ENCODE measurements around the gene INIP. TPM values are rescaled to one million over a fixed set of nuclear protein-coding genes. Genes with fewer than 3 reads are reported as not detected.

Gene INIP
- total and polyA plus RNA-seq, 2 experiments from 2014 or later, result 16.7 to 30.4 TPM

DNA sequence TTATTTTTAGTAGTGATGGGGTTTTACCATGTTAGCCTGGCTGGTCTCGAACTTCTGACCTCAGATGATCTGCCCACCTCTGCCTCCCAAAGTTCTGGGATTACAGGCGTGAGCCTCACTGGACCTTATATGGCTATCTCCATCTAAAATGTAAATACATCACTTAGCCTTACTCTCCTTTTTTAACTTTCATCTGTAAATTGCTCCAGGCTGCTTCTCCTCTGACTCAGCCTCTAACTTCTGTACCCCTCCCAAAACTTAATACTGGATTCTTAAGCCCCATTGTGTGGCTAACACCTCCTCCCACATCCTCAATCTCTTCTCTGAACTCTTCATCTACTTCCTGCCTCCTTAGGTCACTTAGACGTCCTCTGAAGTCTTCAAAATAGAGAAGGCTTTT is 36.7 kb upstream of the INIP start:
- ATAC-seq, result no peak
- Mint-ChIP-seq H3K4me3 (no peak overlapping the region), H3K36me3 (ENCODE audit: low read depth) (no peaks in the 10 kb centered on the region; the same call in 2 of the 3 replicates), H3K27me3 (ENCODE audit: insufficient read depth, low read depth, poor library complexity) (peaks cover 13% of the 10 kb centered on the region), H3K9me3 (no peaks in the 10 kb centered on the region), H3K4me1 (peaks cover 20% of the 10 kb centered on the region), H3K27ac (no peak overlapping the region)
- H4K20me1 ChIP-seq (replicated peaks; ENCODE audit: insufficient read depth), result peaks cover 4% of the 10 kb centered on the region; the same call in 1 of the 2 replicates
- no peaks in the 10 kb centered on the region for H3K36me3 ChIP-seq (ENCODE audit: insufficient read depth)
- TF ChIP-seq, protein P1, sequence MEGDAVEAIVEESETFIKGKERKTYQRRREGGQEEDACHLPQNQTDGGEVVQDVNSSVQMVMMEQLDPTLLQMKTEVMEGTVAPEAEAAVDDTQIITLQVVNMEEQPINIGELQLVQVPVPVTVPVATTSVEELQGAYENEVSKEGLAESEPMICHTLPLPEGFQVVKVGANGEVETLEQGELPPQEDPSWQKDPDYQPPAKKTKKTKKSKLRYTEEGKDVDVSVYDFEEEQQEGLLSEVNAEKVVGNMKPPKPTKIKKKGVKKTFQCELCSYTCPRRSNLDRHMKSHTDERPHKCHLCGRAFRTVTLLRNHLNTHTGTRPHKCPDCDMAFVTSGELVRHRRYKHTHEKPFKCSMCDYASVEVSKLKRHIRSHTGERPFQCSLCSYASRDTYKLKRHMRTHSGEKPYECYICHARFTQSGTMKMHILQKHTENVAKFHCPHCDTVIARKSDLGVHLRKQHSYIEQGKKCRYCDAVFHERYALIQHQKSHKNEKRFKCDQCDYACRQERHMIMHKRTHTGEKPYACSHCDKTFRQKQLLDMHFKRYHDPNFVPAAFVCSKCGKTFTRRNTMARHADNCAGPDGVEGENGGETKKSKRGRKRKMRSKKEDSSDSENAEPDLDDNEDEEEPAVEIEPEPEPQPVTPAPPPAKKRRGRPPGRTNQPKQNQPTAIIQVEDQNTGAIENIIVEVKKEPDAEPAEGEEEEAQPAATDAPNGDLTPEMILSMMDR (conservative IDR thresholded peaks at IDR 0.05; ENCODE audit: low read depth in 2 of 2), result no peak
- TF ChIP-seq STAT1 (IDR thresholded peaks at IDR 0.05; ENCODE audit: unreplicated experiment), result no peak
- no peak for TF ChIP-seq NANOG (IDR thresholded peaks at IDR 0.05; ENCODE audit: borderline replicate concordance)
- no peak for TF ChIP-seq CREB1 (CRISPR knock-in tag; IDR thresholded peaks at IDR 0.05; ENCODE audit: low read depth)
- TF ChIP-seq EZH2 (IDR thresholded peaks at IDR 0.05; ENCODE audit: low read depth, unreplicated experiment), result no peak
- no peak for TF ChIP-seq JUNB (IDR thresholded peaks at IDR 0.05; ENCODE audit: unreplicated experiment)
- no peak for TF ChIP-seq ZNF331 (CRISPR knock-in tag; IDR thresholded peaks at IDR 0.05; ENCODE audit: low read depth)
- no peak for TF ChIP-seq ZNF114 (CRISPR knock-in tag; IDR thresholded peaks at IDR 0.05)
- TF ChIP-seq, protein P2, sequence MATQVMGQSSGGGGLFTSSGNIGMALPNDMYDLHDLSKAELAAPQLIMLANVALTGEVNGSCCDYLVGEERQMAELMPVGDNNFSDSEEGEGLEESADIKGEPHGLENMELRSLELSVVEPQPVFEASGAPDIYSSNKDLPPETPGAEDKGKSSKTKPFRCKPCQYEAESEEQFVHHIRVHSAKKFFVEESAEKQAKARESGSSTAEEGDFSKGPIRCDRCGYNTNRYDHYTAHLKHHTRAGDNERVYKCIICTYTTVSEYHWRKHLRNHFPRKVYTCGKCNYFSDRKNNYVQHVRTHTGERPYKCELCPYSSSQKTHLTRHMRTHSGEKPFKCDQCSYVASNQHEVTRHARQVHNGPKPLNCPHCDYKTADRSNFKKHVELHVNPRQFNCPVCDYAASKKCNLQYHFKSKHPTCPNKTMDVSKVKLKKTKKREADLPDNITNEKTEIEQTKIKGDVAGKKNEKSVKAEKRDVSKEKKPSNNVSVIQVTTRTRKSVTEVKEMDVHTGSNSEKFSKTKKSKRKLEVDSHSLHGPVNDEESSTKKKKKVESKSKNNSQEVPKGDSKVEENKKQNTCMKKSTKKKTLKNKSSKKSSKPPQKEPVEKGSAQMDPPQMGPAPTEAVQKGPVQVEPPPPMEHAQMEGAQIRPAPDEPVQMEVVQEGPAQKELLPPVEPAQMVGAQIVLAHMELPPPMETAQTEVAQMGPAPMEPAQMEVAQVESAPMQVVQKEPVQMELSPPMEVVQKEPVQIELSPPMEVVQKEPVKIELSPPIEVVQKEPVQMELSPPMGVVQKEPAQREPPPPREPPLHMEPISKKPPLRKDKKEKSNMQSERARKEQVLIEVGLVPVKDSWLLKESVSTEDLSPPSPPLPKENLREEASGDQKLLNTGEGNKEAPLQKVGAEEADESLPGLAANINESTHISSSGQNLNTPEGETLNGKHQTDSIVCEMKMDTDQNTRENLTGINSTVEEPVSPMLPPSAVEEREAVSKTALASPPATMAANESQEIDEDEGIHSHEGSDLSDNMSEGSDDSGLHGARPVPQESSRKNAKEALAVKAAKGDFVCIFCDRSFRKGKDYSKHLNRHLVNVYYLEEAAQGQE (IDR thresholded peaks at IDR 0.05; ENCODE audit: unreplicated experiment), result no peak
- H3K27ac ChIP-seq (ENCODE audit: low read depth), result no peak overlapping the region
- peaks cover 8% of the 10 kb centered on the region for H3K4me1 ChIP-seq (ENCODE audit: insufficient read depth)
- peaks cover 10% of the 10 kb centered on the region; the same call in 1 of the 2 replicates for H3F3A ChIP-seq (replicated peaks; ENCODE audit: low read depth)
- H3K4me2 ChIP-seq, result no peak overlapping the region
- H3K9me2 ChIP-seq (ENCODE audit: insufficient read depth), result no peaks in the 10 kb centered on the region
- H2AFZ ChIP-seq, result no peak overlapping the region
- DNase-seq (ENCODE audit: low spot score), result no peak
- peaks cover 9% of the 10 kb centered on the region for H3K27me3 ChIP-seq (ENCODE audit: insufficient read depth)
- H3K79me2 ChIP-seq (replicated peaks; ENCODE audit: insufficient read depth), result no peaks in the 10 kb centered on the region; the same call in 1 of the 2 replicates
- H3K4me3 ChIP-seq, result no peak overlapping the region

DNA sequence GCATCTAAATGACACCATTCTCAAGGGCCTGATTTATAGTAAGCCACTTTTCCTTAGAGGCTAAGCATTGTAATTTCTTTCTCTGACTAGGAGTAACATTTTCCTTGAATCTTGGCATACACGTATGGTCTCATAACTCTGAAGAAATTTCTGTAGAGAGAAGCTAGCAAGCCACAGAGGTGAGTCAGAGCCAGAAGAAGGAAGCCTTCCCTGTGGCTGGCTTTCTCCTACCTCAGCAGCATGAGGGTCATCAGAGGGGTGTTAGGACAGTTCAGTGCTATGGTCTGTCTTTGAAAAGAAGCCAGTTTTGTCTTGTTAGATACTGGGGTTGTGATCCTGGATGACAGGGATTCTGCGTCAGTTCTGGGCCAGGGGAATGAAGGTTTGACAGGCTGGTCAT is 35.8 kb upstream of the INIP start:
- DNase-seq (ENCODE audit: low spot score), result no peak
- Histone ChIP-seq H3K27ac (ENCODE audit: low read depth) (no peak overlapping the region), H3K9me2 (ENCODE audit: insufficient read depth) (no peaks in the 10 kb centered on the region), H3K27me3 (ENCODE audit: insufficient read depth) (peaks cover 12% of the 10 kb centered on the region), H3K4me1 (ENCODE audit: insufficient read depth) (peaks cover 12% of the 10 kb centered on the region), H3K4me2 (no peak overlapping the region), H3F3A (replicated peaks; ENCODE audit: low read depth) (peaks cover 10% of the 10 kb centered on the region; the same call in 1 of the 2 replicates), H3K4me3 (no peak overlapping the region), H3K79me2 (replicated peaks; ENCODE audit: insufficient read depth) (no peaks in the 10 kb centered on the region; the same call in 1 of the 2 replicates), H4K20me1 (replicated peaks; ENCODE audit: insufficient read depth) (peaks cover 4% of the 10 kb centered on the region; the same call in 1 of the 2 replicates), H2AFZ (no peak overlapping the region), H3K36me3 (ENCODE audit: insufficient read depth) (no peaks in the 10 kb centered on the region)
- Mint-ChIP-seq H3K9me3 (no peaks in the 10 kb centered on the region), H3K4me1 (peaks cover 23% of the 10 kb centered on the region), H3K27ac (no peak overlapping the region), H3K4me3 (no peak overlapping the region), H3K36me3 (ENCODE audit: low read depth) (no peaks in the 10 kb centered on the region; the same call in 2 of the 3 replicates), H3K27me3 (ENCODE audit: insufficient read depth, low read depth, poor library complexity) (peaks cover 11% of the 10 kb centered on the region)
- TF ChIP-seq POLR2AphosphoS5 (IDR thresholded peaks at IDR 0.05; ENCODE audit: low read depth), result no peak
- no peak for TF ChIP-seq EZH2 (IDR thresholded peaks at IDR 0.05; ENCODE audit: low read depth, unreplicated experiment)
- TF ChIP-seq, protein P1 (conservative IDR thresholded peaks at IDR 0.05; ENCODE audit: low read depth in 2 of 2), result no peak
- no peak for TF ChIP-seq JUNB (IDR thresholded peaks at IDR 0.05; ENCODE audit: unreplicated experiment)
- no peak for TF ChIP-seq CREB1 (CRISPR knock-in tag; IDR thresholded peaks at IDR 0.05; ENCODE audit: low read depth)
- no peak for ATAC-seq

All from GM23338 (cell line).